HS-27A (cell line): ENCODE results near the gene SHC3.

Experiments
- DNase-seq: peaks from one replicate; pipeline ENCODE4 v3.0.0-alpha.2; 2012; ENCODE audit warnings: low read depth, missing footprints

Gene SHC3

DNA sequence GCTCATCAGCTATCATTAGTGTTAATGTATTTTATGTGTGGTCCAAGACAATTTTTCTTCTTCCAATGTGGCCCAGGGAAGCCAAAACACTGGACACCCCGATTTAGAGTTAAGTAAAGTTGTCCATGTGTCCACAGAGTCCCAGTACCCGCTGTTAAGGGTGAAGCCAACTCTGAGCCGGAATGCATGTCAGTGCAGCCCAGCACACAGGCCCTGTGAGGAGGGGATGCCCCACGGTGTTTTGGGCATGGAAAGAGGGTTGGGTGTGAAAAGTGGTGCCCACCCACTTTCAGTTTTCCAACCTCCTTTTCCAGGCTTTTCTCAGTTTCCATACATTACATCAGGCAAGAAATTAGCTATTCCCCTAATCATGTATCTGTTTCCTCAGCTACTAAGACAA is 24.4 kb downstream of the SHC3 start:
- no peak for DNase-seq

DNA sequence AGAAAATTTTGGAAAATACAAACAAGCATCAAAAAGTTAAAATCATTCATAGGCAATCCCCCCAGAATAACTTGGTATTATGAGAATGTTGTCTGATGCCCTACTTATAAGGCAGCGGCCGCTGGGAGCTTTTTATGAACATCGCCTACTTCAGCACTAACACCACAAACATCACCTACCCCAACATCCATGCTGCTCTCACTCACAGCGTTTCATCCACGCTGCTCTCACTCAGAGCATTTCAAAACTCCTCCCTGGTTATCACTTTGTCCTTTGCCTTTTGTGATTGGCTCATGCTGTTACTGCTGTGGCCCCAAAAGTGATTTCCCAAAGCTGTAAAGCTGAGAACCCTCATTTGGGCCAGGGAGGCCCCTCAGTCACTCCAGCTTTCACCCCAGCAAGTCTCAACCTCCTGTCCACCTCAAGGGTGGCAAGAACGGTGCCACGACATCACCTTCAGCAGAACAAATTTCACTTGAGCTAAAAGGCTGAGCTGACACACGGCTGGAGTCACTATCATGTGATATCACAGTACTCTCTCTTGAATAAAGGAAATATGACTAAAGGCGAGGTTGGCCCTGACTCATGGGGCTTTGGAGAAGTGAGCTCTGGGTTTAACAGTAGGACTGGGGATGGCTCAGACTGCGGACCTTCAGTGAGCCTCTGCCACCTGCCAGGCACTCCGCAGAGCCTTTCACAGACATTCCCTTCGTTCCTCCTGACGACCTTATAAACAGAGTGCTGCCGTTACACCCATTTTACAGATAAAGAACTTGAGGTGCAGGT is 25.2 kb downstream of the SHC3 start:
- no peak for DNase-seq

DNA sequence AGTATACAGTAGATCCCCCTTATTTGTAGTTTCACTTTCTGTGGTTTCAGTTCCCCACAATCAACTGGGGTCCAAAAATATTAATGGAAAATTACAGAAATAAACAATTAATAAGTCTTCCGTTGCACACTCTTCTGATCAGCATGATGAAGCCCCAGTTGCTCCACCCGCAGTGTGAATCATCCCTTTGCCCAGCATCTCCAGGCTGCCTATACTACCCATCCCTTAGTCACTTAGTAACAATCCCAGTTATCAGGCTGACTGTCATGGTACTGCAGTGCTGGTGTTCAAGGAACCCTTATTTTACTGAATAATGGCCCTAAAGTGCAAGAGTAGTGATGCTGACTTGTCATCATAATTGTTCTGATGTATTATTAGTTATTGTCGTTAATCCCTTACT is 28.9 kb downstream of the SHC3 start:
- DNase-seq = no peak

DNA sequence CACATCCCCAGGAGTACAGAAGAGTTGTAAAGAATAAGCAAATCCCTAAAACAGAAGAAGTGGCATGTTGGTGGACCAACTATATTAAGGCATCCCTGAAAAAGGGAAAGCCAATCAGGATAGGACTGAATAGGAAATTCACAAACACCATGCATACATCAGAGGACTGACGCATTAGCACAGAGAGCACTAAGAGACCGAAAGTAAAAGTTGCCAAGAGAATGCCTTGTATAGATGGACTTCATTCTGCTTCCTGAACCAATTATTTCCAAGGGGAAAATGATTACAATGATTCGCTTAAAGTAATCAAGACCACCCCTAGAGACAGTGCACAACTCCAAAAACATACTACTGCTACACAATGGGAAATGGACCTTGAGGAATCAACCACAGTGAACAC is 33.5 kb downstream of the SHC3 start:
- DNase-seq = no peak

DNA sequence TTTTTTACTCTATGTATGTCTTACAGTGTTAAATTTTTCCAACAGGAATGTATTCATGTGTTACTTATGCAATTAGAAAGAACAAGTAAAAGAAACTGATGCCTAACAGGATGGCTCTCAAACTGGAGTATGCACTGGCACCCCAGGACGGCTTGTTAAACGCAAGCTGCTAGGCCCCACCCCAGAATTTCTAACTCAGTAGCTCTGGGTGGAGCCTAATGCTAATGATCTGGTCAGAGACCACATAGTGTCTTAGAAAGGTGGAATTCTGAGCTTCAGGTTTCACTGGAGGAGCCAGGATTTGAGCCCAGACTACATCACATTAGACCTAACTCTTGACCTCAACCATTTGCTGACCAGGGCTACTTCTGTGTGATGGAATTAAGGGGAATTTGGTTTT is 34.4 kb downstream of the SHC3 start:
- no peak for DNase-seq

DNA sequence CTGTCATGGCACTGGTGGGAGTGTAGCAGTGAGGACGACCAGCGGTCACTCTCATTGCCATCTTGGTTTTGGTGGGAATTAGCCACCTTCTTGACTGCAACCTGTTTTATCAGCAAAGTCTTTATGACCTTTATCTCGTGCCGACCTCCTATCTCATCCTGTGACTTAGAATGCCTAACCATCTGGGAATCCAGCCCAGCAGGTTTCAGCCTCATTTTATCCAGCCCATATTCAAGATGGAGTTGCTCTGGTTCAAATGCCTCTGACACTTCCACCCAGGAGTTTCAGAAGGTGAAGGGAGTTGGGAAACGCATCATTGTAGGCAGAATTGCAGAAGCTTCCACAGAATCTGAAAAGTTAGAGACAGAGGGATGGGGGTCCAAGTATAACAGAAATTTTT is 35.4 kb downstream of the SHC3 start:
- DNase-seq = no peak

DNA sequence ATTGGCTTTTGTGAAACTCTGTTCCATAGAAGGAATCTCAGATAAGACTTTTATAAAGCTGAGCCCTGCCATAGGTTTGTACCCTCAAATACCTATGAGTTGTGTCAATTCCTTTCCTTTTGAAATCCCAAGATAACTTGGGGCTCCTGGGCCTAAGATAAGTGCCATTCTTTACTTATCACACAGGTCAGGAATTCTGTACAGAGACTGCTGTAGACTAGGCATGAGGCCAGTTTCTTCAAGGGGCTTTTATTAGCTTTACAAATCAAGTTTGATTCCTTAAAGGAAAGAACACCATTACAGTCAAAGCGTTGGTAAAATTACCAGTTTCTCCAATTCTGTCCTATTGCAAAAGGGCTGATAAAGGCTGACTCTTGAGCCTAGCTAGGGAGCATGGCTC is 39.2 kb downstream of the SHC3 start:
- no peak for DNase-seq

DNA sequence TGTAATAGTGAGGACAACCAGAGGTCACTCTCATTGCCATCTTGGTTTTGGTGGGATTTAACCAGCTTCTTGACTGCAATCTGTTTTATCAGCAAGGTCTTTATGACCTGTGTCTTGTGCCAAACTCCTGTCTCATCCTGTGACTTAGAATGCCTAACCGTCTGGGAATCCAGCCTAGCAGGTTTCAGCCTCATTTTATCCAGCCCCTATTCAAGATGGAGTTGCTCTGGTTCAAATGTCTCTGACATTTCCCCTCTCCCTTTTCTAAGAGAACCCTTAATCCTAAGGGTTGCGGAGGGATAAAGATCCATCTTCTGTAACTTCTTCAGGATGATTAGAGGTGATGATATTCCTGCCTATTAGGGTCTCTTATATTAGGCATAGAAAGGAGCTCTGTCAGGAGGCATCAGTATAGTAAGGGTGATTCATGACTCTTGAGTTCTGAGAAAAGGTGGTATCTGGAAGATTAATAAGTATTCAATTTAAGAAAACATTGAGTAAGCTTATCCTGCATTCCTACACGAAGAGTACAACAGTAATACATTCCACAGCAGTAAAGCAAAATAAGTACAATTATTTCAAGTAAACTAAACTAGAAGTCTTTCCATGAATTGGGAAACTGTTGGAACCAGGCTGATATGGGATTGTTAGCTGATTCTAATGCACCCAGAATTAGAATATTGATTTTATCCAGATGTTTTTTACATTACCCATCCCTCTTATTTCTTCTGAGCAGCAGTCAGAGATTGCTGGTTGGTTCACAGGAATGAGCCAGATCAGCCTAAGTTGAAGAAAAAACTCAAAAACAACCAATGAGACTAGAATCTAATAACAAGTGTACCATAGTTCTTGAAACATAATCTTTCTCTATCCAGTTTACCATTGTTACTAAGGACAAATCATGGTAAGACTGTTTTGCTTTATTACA is 39.9 kb downstream of the SHC3 start:
- no peak for DNase-seq

DNA sequence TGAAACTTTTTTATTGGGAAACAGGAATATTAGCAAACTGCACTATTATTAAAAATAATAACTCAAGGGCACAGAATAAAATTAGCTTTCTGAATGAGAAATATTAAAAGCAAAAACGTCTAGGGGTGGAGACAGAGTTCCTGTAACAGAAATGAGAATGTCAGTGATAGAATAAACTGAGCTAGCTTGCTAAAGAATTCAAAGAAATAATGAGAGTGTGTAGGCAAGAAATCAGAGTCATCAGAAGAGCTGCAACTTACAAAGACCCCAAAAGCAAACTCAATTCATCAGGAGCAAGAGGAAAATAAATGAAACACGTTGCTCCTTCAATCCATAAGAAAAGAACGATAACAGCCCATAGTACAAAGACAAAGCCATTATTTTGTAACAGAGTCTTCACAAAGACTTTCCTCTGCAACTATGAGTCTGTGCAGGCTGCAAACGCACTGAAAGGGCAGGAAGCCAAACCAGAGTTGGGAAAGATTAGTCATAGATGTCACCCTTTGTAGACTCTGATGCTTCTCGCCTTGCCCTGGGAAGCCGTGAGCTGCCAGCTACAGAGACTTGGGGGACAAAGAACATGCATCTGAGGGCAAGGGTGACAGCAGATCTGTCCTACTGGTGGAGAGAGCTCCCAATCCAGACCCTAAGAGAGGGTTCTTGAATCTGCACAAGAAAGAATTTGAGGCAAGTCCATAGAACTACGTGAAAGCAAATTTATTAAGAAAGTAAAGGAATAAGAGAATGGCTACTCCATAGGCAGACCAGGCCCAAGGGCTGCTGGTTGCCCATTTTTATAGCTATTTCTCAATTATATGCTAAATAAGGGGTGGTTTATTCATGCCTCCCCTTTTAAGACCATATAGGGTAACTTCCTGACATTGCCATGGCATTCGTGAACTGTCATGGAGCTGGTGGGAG is 40.8 kb downstream of the SHC3 start:
- DNase-seq = no peak

DNA sequence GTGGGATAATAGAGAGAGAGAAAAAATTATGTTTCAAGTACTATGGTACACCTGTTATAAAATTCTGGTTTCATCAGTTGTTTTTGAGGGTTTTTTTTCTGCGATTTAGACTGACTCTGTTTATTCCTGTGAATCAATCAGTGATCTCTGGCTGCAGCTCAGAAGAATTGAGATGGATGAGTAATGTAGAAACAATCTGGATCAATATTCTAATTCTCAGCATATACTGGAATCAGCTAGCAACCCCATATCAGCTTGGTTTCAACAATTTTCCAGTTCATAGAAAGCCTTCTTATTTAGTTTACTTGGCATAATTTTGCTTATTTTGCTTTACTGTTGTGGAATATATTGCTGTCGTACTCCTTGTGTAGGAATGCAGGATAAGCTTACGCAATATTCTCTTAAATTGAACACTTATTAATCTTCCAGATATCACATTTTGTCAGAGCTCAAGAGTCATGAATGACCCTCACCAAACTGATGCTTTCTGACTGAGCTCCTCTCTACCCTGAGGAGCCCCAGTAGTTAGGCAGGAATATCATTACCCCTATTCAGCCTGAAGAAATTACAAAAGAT is 42.9 kb downstream of the SHC3 start:
- no peak for DNase-seq

DNA sequence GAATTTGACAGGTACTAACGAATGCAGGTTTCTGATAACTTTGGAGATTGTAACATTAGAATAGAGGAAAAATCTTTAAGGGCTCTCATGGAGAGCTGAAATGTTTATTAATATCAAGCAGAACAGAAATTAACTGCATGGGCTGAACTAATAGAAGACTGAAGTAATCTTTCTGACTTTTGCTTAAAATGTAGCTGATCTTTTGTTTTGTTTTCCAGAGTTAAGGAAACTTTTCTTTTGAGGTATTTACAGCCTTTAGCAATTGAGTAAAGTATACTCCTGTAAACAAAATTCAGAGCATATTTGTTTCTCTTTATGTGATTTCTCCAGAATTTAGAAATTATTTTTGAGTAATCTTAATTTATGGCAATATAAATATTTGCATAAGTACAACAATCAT is 43.9 kb downstream of the SHC3 start:
- no peak for DNase-seq

DNA sequence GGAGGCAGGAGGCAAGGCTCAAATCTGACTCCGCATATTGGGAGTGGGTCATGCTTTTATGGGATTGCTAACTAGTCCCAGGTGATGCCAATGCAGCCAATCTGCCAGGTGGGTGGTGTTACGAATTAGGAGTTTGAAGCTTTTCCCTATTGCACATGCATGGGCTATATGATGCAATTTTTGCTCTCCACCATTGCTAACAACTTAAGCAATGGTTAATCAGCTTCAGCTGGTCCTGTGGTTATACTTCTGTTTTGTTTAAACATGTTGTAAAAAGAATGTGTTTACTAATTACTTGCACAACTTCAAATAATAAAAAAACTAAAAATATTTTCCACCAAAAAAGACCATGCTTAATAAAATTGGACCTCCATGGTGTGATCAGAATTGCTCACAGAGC is 55.7 kb downstream of the SHC3 start:
- no peak for DNase-seq

DNA sequence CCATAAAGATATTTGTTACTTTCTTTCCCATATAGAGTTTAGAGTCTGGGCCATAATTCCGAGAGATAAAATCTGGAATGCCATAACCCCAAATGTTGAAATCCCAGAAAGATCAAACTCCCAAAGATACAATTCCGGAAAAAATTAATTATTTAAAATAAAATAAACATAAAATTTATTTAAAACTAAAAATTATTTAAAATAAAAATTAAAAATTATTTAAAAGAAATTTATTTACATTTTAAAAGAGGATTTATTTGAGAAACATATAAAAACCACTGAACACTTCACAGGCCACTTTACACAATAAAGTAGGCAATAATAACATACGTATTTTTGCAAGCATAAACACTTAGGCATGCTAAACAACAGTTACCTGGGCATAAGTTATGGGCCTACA is 57.9 kb downstream of the SHC3 start:
- no peak for DNase-seq

DNA sequence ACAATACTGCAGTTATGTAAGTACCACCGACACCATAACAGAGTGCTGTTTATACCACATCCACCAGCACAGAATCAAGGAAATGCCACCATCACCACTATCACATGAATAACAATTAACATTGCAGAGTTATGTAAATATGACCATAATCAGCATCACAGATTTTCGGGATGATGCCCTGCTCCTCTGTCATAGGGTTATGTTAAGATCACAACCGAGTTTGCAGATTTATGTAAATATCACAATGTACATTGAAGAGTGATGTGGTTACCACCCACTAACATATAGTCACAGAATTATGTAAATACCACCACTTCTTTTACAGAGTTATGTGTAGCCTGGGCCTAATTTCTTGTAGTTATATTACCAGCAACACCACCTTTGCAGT is 61.8 kb downstream of the SHC3 start:
- DNase-seq = no peak

DNA sequence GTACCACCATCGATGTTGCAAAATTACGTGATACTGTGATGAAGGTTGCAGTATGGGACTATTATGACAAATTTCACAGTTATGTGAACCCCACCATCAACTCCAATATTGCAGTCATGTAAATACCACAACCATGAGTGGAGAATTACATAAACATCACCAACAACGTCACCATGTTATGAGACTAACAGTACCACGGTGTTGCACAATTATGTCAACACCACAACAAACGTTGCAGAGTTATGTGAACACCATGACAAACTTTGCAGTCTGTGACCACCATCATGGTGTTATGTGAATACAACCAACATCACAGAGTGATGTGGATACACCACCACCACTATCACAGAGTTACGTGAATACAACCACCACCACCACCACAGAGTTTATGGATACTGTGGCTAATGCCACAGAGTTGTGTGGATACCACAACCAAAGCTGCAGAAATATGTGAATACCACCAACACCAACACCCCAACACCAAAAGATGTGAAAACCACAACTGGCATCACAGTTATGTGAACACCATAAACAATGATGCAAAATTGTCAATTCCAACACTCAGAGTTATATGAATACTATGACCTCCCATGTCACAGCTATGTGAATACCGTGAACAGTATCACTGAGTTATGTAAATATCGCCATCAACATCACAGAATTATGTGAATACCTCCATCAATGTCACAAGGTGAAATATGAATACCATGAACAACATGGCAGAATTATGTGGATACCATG is 62.4 kb downstream of the SHC3 start:
- DNase-seq = no peak

DNA sequence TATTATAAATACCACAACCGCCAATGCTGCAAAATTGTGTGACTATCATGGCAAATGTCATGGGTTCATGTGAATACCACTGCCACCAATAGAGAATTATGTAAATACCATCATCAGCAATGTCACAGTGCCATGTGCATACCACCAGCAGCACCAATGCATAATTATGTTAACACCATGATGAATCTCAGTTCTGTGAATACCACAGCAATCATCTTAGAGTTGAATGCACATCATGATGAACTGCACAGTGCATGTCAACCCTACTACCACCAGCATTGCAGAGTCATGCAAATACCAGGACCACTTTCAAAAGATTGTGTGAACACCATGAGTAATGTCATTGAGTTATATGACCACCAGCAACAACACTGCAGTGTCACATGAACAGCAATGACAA is 63.2 kb downstream of the SHC3 start:
- DNase-seq = no peak

DNA sequence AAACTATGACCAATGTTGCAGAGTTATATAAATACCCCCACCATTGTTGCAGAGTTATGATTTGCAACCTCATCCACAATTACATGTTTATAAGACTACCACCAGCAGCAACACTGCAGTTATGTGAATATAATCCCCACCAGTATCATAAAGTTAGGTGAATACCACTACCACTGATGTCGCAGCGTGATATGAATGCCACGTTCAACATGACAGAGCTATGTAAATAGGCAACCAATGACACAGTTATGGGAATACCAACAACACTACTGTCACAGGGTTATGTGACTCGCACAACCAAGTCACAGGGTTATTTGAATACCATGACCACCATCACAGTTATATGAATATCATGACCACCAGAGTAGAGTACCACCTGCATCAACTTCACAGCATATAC is 63.9 kb downstream of the SHC3 start:
- no peak for DNase-seq

DNA sequence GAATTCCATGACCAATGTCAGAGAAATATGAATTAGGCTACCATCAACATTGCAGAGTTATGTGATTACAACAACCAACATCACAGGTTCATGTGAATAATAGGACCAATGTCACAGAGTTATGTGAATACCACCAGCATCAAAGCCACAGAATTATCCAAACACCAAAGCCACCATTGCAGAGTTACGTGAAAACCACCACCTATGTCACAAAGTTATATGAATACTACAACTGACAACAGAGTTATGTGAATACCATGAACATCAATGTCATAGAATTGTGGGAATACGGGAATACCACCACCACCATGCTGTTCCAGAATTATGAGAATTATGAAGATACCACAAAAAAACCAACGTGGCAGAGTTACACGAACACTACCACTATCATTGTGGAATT is 64.8 kb downstream of the SHC3 start:
- no peak for DNase-seq

DNA sequence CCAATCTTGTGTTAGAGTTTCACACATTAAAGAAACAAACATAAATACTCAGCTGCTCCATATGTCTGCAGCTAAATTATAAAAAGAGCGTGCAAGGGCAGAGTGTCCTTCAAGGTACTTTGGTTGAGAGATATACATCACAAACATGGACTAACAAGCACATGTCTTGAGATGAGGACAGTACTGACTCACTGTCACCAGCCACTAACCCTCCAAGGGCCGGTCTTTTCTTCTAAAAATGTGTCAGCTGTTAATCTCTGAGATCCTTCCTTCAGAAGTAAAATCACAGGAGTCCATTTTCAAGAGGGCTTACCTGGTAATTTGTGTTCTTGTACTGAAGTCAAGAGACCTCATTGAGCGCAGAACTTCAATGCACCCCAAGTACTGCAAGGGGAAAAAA is 66.4 kb downstream of the SHC3 start:
- DNase-seq = no peak

DNA sequence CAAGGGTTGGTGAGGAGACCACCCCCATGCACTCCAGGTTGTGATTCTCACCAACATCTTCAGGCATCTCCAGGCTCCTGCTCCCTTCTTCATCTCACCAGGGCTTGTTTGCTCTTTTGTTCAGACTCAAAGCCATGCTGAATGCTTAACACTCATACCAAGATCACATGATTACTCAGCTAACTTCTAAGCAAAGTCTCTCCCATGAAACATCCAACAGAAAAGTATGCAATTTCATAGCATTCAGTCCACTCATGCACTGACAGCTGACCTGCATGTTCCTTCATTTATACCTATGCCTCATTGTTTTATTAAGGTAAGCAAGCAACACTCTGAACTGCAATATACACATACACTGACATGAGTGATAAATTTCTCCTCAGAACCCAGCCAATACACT is 69.0 kb downstream of the SHC3 start:
- DNase-seq = no peak

DNA sequence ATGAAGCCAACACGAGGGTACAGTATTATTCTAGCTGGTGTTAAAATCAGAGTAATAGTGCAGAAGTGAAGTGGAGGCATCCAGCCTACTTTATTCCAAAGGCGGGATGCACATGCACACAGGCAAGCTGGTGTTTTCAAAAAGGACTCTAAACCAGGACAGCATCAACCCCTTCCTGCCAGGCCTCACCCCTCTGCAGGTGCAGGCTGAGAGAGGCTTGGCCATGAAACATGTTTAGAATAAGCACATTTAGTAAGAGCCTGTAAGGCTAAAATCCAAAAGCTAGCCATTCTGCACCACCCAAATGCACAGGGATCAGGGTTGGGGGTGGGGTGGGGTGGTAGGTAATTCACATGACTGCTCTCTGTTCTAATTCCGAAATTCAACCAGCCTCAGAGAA is 71.2 kb downstream of the SHC3 start:
- DNase-seq = no peak
